Measurements from ENCODE around the gene MED12L. TPM values are rescaled to one million over a fixed set of nuclear protein-coding genes. Genes with fewer than 3 reads are reported as not detected.
A peak's percentile ranks its signal among the peaks of the same experiment; 100 is the strongest.

Gene MED12L
- total RNA-seq, 4 donors from 2014 or later = 0.09 to 3.3 (median 0.13) TPM; not detected in 1

DNA sequence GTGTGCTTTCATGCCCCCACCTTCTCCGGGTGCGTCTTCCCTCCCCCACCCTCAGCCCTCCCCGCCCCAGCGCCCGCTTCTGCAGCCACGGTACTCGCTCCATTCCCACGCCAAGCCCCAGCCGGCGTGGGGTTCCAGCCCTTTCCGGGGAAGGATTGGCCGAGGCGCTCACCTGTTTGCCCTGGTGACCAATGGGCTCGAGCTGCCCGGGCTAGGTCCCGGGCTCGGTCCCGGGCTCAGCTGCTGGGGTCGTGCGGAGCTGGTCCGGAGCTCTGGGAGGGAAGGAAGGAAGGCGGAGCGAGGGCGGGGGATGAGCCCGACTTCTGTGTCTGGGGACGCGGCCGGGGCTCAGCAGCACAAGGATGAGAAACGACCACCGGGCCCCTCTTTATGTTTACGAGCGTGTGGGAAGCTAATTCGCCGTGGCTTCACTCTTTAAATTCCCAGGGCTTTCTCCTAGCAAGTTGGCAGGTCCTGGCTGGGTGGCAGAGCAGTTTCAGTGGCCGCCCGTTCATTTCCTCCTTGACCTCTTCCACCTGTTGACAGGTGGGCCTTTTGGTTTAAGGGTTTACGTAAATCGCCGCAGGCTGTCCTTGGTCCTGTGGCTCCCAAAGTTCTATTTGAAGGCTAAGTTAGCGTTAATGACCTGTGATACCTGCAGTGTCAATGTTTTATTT, 375.4 kb downstream of the MED12L start, which contains the start of gene IGSF10:
TSS of gene IGSF10 (minus strand) at position 288 of the 677 bp plus-strand sequence. CDS start 2,352 bp downstream, outside the sequence.
- peak in 1 of 3 donors; percentile 58 for DNase-seq
- H3K27me3 ChIP-seq = no peaks in the 10 kb centered on the region

DNA sequence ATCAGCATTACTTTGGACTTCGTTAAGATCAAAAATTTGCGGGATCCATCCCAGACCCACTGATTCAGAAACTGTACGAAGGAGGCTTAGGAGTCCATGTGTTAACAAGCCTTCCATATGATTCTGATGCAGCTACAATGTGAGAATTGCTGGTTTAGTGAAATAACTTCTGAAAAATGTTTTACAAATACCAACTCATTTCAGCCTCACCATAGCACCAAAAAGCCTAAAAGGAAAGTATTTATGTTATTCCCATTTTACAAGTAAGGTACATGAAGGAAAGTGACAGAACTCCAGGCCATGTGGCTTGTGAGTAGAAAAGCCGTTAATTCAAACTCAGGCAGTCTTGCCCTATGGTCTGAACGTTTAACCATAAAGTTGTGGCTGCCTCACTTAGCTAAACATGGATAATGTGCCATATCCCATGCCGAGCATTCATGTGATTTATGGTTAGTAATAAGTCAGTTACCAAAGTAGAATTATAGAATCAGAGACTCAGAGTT, 376.9 kb downstream of the MED12L start:
- H3K4me1 ChIP-seq = no peaks in the 10 kb centered on the region
- H3K4me3 ChIP-seq = no peak overlapping the region
- no peaks in the 10 kb centered on the region for H3K27me3 ChIP-seq
- DNase-seq = no peak
- TF ChIP-seq CTCF (IDR thresholded peaks at IDR 0.05) = no peak
- no peak for TF ChIP-seq POLR2A (IDR thresholded peaks at IDR 0.05)
- H3K9me3 ChIP-seq = no peaks in the 10 kb centered on the region
- no peak overlapping the region for H3K27ac ChIP-seq
- H3K36me3 ChIP-seq = no peaks in the 10 kb centered on the region

More for the DNA sequence above, 375.4 kb downstream of the MED12L start, which contains the start of gene IGSF10:
- H3K4me3 ChIP-seq = peak within 1 kb of the TSS; percentile 23 to 62 (median 47)
- H3K9me3 ChIP-seq = no peaks in the 10 kb centered on the region
- no peak for TF ChIP-seq POLR2A (IDR thresholded peaks at IDR 0.05)
- TF ChIP-seq CTCF (IDR thresholded peaks at IDR 0.05) = no peak
- no peaks in the 10 kb centered on the region for H3K4me1 ChIP-seq
- no peak within 1 kb of the TSS for H3K27ac ChIP-seq
- no peaks in the 10 kb centered on the region for H3K36me3 ChIP-seq

DNA sequence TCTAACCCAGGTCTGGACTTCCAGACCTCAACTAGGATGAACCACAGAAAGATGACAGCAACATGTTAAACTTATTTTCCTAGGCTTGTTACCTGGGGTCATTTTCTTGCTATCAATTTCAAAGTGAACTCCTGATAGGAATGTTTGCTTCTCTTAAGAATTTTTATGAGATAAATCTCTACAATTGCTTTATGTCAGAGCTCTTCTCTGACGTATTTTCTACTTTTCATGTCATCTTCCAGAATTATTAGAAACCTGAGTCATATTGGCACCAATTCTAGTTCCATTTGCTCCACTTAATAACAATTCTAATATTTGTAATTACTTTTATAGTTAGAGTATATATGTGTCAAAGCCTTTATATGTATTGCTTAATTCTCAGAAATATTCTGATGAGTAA, 377.5 kb downstream of the MED12L start:
- no peaks in the 10 kb centered on the region for H3K4me1 ChIP-seq
- no peak for DNase-seq
- no peak overlapping the region for H3K27ac ChIP-seq
- no peaks in the 10 kb centered on the region for H3K9me3 ChIP-seq
- H3K27me3 ChIP-seq = no peaks in the 10 kb centered on the region
- H3K36me3 ChIP-seq = no peaks in the 10 kb centered on the region
- no peak overlapping the region for H3K4me3 ChIP-seq
- TF ChIP-seq CTCF (IDR thresholded peaks at IDR 0.05) (no peak), POLR2A (IDR thresholded peaks at IDR 0.05) (no peak)

DNA sequence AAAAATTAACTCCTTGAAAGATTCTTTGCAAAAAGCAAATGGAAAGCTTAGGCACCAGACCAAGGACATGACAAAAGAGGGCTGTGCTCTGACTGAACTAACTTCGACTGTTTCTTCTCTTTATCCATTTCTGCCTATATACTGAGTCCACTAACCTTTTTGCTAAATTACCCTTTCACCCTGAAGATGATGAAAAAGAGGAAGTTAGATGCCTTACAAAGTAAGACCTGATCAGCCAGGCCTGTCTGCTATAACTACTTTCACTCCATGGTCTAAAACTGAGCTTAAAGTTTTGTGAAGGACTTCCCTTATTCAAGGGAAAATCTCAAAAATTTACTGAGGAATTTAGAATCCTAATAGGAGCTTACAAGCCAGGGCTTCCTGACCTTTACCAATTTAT, 381.6 kb downstream of the MED12L start:
- Histone ChIP-seq H3K36me3 (no peaks in the 10 kb centered on the region), H3K27ac (no peak overlapping the region), H3K4me3 (no peak overlapping the region), H3K4me1 (no peaks in the 10 kb centered on the region), H3K27me3 (no peaks in the 10 kb centered on the region), H3K9me3 (no peaks in the 10 kb centered on the region)
- no peak for TF ChIP-seq POLR2A (IDR thresholded peaks at IDR 0.05)
- no peak for TF ChIP-seq CTCF (IDR thresholded peaks at IDR 0.05)
- no peak for DNase-seq

GRCh38 chr3:151468284-151468917, 382.9 kb downstream of the MED12L start:
- peak in 1 of 3 donors; percentile 76 for DNase-seq
- H3K9me3 ChIP-seq = no peaks in the 10 kb centered on the region
- TF ChIP-seq CTCF (IDR thresholded peaks at IDR 0.05) (peak; percentile 41 to 82 (median 76)), POLR2A (IDR thresholded peaks at IDR 0.05) (no peak)
- H3K4me3 ChIP-seq = no peak overlapping the region
- H3K4me1 ChIP-seq = no peaks in the 10 kb centered on the region
- H3K27ac ChIP-seq = no peak overlapping the region
- no peaks in the 10 kb centered on the region for H3K27me3 ChIP-seq
- no peaks in the 10 kb centered on the region for H3K36me3 ChIP-seq

All from Peyer's patch (tissue), 4 donors.